A673 (cell line): ENCODE measurements around the gene PARP4.

Experiments
- CTCF ChIP-seq: fragments of 300-800, 200-600 bp; sonication (generic); conservative IDR thresholded peaks from 2 replicates; pipeline ENCODE4 v1.5.1; 2017; ENCODE audit warnings: low read depth, mild to moderate bottlenecking, antibody characterized with exemption, low read length, moderate library complexity, mixed read lengths
- EZH2 ChIP-seq: fragments of 200-600 bp; sonication (generic); IDR thresholded peaks from 2 replicates; pipeline ENCODE4 v1.6.1; 2017; ENCODE audit warnings: borderline replicate concordance, low read depth, mild to moderate bottlenecking, mixed read lengths, antibody characterized with exemption, low read length; ENCODE audit not compliant: poor library complexity, severe bottlenecking

- no peak for TF ChIP-seq CTCF
- TF ChIP-seq EZH2, result no peak
These were observed 9.2 kb downstream of the PARP4 start for GRCh38 chr13:24503379-24503696.
